DND-41 (cell line): ENCODE results near the gene ATP10D.
"Not testable (repeated sequence)": the region's sequence is repeated elsewhere in the genome, so short reads cannot be mapped to it uniquely, and the experiment has no call there.

ENCODE experiments used
- CTCF ChIP-seq: IDR thresholded peaks from 2 replicates; pipeline ENCODE4 v1.5.1; 2012; ENCODE audit warnings: borderline replicate concordance, low read length, moderate library complexity, mild to moderate bottlenecking; ENCODE audit not compliant: poor library complexity, severe bottlenecking; ENCODE audit errors: extremely low read depth
- EZH2 ChIP-seq: IDR thresholded peaks from 3 replicates; pipeline ENCODE4 v1.6.1; 2012; ENCODE audit warnings: borderline replicate concordance, low read depth, mild to moderate bottlenecking, moderate library complexity, low read length, inconsistent platforms; ENCODE audit not compliant: severe bottlenecking

DNA sequence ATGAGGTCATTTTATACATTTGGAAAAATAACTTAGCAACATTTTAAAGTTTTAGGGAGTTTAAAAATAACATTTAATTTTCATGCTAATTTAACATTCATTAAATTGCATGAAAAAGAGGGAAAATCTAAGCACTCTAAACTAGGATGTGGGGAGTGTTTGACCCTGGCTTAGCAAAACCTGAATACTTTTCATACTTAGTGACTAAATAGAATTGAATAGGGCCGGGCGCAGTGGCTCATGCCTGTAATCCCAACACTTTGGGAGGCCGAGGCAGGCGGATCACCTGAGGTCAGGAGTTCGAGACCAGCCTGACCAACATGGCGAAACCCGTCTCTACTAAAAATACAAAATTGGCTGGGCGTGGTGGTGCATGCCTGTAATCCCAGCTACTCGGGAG is 1.7 kb downstream of the ATP10D start:
- not testable (repeated sequence) for TF ChIP-seq CTCF, EZH2
